ENCODE results near the gene ENTPD7.
"Not testable (repeated sequence)": the region's sequence is repeated elsewhere in the genome, so short reads cannot be mapped to it uniquely, and the experiment has no call there.

ENTPD7 gene, protein sequence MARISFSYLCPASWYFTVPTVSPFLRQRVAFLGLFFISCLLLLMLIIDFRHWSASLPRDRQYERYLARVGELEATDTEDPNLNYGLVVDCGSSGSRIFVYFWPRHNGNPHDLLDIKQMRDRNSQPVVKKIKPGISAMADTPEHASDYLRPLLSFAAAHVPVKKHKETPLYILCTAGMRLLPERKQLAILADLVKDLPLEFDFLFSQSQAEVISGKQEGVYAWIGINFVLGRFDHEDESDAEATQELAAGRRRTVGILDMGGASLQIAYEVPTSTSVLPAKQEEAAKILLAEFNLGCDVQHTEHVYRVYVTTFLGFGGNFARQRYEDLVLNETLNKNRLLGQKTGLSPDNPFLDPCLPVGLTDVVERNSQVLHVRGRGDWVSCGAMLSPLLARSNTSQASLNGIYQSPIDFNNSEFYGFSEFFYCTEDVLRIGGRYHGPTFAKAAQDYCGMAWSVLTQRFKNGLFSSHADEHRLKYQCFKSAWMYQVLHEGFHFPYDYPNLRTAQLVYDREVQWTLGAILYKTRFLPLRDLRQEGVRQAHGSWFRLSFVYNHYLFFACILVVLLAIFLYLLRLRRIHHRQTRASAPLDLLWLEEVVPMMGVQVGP

DNA sequence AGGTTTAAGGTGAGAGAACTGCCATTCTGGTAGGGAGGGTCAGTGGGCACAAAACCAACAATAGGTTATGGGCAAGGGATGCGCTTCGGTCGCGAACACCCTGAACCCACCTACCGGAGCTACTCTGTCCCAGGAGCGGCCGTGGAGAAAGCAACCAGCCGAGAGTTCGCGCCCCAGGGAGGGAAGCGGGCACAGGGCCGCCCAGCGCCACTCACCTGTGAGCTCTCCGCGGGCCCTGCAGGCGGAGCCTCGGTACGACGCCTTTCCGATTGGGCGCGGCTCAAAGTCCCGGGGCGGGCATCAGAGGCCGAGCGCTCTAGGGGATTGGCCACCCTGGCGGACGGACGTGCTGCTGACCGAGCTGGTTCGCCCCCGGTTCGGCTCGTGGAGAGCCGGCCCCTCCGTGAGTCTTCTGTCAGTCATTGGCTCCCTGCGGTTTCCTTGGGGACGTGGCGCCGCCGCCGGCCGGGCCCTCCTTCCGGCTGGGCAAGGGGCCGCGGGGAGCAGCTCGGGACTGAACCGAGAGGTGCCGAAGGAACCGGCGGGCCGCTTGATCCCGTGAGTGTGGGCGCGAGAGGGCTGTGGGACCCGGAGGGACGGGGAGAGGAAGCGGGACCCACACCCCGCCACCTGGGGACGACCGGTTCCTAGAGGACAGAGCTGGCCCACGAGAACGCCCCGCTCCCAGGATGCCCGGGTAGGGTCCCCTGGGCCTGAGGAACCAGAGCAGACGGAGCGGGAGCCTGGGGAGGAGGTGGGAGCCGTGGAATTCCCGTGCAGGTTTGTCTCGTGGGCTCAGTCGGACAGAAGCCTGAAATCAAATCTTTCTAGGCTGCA is at the start of gene ENTPD7:
Gene ENTPD7, plus strand, starts transcription at position 479 of the 837 bp plus-strand sequence. CDS start 448 bp downstream, outside the sequence.
- peak; percentile 93 for DNase-seq (ENCODE audit: low read depth)

DNA sequence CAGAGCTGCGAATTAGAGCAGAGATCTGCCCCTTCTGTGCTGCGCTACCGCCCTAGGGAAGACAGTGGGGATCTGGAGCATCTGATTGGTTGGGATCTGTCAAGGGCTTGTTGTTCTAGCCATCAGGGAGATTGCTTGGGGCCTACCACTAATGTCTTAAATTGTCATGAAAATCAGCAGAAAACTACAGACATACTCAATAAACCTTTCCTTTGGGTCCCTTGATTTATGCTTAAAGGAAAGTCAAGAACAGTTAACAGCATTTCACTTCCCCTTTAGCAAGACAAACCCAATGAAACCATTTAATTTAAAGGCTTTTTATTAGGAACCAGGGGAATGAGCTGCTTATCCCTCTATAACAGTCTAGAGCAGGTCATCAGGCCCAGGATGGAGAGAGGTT is 49.1 kb upstream of the ENTPD7 start:
- no peak for DNase-seq (ENCODE audit: low read depth)

DNA sequence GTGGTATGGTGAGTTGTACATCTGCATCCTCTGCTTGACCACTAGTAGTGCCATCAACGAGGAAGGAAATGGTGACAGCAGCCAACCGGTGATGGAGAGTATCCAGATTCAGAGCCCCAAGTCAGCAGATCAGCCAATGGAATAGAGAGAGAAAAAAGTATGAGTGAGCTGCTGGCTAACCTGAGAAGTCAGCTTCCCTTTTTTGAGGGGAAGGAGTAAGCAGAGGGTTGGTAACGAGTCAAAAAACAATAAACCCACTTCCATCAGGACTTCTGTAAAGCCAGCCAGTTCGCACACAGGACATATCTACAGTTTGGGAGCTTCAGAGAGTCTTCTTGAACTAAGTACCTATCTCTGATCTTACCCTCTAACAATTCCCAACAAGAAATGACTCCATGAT is 48.0 kb upstream of the ENTPD7 start:
- no peak for DNase-seq (ENCODE audit: low read depth)

DNA sequence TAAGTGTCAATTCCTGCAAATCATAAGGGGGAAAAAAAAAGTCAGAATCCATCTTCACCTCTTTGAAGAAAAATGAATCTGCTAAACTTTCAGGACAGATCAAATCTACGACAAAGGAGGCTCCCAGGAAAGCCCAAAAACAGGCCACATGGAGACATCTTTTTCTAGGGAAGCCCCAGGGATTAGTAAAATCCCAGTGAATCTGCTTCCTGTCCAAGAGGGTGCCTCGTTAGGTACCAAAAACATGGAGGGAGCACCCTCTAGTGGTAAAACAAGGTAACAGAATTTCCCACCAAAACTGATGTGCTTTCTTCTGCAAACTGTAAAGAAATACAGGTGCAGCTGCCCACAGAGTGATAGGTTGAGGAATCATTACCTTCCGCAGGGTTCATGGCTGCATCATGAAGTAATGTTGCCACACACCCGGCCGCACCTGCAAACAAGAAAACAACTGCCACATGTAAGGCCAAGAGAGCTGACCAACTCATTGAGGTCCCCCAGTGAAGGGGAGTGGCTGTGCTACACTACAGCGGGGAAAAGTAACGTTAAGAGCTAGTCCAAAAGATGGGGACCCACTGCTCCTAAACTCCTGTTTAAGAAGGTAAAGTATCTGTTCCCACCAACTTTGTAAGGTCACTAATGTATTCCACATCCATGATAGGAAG is 47.0 kb upstream of the ENTPD7 start:
- DNase-seq (ENCODE audit: low read depth) = no peak

DNA sequence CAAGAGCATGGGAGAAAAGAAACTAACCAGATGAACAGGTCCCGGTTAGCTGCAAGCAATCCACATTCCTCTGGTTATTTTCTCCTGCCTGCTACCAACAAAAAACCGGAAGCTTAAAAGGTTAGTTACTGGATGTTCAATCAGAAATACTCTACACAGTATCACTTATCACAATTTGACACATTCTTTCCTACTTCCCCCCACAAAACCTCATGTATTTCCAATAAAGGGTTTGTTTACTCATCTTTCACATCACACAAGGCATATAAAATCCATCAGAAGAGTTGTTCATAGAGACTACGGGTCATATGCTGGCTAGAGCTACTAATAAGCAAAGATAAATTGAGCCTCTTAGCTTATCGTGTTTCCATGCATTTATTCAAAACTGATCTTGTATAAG is 43.9 kb upstream of the ENTPD7 start:
- DNase-seq (ENCODE audit: low read depth) = no peak

DNA sequence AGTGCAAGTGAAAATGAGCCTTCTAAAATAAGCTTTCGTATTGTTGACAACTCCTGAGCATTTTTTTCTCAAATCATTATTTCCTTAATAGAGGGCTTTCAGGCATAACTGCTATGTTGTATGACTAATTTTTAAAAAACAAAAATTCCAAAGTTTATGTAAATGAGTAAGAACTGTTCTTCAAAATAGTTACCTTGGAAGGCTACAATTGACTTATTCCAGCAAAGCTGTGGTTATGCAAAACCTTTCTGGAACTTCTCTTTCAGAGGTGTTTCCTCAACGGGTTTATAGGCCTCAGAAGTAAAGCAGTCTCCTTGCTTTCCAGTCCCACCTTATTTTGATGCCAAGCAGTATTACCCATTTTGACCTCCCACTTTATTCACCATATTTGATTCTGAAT is 41.6 kb upstream of the ENTPD7 start:
- no peak for DNase-seq (ENCODE audit: low read depth)

DNA sequence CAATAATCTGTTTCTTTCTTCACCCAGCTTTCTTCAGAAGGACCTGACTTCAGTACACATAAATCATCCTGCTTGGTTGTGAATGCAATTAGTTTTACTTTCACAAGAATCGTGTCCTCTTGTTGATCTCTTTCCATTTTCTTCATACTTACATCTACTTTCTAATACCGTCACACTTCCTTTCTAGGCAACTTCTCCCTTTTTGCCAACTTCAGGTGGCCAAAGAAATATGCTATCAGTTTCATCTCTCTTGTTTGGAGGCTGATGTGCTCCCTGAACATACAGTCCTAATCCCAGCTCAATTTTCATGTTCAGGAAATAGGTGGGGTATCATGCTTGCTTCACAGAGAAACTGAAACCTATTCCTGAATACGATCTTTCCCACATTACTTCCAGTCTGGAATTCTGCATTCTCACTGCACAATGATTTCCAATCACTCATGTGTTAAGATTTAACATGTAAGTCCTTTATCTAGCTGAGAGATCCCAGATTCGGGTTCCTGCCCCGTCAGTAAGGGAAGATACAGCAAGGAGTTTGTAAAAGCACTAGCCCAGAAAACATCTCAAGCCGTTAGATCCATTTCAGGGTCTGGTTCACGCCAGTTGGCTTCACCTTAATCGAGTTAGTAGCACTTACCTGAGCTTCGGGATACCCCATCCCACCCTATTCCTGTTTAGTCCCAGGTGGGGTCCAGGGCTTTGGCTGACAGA is 40.1 kb upstream of the ENTPD7 start:
- DNase-seq (ENCODE audit: low read depth) = no peak

DNA sequence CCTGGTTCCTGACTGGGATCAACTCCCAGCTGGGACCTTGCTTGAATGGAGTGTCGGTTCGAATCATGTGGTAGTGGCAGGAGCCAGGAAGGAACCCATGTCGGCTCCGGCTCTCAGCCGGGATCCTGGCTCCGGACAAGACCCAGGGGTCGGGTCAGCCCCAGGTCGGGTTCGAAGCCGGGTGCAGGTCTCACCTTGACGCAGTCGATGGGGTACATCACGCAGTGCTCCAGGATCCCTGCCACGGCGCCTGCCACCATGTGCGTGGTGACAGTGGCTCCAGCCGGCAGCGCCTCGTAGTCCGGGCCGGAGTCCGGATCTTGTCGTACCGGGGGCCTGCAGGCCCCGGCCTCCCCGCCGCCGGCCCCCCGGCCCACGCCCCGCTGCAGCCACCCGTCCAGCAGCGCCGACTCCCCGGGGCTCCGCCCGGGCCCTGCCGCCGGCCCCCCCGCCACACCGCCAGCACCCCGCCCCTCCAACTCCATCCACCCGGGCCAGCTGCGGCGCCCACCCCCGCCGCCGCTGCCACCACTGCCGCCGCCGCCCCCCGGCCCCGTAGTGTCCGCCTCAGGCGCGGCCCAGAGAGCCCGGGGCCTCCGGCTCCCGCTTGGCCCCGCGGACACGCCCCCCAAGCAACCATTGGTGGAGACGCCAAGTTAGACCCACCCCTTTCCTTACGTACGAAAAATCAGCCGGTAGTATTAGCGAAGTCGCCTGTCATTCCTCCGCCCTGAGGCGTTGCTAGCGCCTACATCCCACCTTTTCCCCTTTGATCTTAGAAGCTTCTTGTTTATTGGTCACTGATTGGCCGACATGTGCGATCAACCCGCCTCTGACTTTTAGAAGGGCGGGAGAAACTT is 39.2 kb upstream of the ENTPD7 start, which contains the start of gene SLC25A28:
Gene SLC25A28, minus strand, starts transcription at position 589 of the 860 bp plus-strand sequence. Its CDS starts 104 bp downstream, at position 485.
- peak; percentile 88 for DNase-seq (ENCODE audit: low read depth)

DNA sequence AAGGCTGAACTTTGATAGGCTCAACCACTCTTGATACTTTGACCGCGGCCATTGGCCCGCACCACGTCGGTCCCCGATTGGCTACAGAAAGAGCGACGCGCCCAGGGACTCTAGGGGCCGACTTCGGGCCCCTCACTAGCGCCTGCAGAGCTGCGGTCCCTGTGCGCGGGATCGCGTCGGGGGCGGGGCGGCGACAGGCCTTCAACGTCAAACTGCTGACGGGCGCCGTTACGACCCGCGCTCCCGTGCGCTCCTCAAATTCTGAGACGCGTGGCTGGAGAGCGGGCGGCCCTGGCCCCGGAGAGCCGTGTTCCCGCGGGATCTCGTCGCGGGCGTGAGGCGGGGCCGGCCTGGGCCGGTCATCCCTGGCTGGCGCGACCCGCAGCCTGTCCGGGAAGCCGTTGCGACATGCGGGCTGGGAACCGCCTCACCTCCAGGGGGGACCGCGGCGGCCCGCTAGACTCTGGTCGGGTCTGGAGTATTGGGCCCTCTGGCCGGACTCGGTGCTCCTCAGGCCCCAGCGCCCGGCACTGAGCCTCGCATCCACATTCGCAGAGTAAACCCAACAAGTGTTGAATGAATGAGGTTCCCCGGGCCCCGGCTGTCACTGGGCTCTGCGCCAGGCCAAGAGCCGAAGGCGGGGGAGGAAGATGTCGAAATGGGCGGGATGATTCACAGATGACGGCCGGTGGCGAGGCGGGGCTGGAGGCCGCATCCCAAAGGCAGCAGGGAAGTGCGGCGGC is 38.4 kb upstream of the ENTPD7 start:
- DNase-seq (ENCODE audit: low read depth) = peak; percentile 87

DNA sequence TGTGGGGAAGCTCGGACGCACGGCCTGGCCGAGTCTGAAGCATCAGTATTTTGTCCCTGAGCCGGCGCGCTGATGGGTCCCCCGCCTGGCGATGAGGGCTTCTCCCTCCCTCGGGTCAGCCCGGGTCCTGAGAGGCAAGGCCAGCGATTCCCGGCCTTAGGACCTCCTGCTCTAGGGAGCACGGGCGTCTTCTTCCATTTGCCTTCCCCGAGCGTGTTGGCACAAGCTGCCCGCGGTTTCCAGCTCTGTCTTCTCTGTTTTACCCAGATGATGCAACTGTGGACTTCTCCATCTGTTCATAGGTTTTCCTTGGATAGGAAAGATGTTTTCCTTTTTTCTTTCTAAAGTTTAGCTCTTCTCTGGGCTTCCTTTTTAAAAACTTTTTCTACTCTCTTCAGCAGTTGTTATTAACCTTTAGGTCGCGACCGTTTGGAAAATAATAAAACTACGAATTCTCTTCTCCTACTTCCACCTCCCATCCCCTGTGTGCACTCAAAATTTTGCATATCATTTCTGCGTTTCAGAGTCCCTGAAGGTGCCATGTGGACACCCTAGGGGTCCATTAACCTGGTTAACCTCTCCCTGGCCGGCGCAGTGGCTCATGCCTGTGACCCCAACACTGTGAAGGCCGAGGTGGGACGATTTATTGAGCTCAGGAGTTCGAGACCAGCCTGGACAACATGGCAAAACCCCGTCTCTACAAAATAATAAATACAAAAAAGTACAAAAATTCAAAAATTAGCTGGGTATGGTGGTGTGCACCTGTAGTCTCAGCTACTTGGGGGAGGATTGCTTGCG is 37.7 kb upstream of the ENTPD7 start:
- no peak for DNase-seq (ENCODE audit: low read depth)

DNA sequence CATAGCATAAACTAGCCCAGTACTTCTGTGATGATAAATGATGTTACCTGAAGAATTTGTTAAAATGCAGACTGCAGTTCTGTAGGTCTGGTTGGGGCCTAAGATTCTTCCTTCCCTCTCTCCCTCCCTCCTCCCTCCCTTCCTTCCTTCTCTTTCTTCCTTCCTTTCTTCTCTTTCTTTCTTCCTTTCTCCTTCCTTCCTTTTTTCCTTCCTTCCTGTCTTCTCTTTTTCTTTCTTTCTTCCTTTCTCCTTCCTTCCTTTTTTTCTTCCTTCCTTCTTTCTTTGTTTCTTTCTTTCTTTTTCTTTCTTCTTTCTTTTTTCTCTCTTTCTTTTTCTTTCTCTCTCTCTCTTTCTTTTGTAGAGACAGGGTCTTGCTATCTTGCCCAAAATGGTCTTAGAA is 35.4 kb upstream of the ENTPD7 start:
- no peak for DNase-seq (ENCODE audit: low read depth)

DNA sequence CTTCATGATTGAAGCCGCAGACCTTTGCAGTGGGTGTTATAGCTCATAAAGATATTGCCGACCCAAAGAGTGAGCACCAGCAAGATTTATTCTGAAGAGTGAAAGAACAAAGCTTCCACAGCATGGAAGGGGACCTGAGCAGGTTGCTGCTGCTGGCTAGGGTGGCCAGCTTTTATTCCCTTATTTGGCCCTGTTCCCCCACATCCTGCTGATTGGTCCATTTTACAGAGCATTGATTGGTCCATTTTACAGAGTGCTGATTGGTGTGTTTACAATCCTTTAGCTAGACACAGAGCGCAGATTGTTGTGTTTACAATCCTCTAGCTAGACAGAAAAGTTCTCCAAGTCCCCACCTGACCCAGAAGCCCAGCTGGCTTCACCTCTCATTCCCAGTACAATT is 34.2 kb upstream of the ENTPD7 start:
- DNase-seq (ENCODE audit: low read depth) = not testable (repeated sequence)

DNA sequence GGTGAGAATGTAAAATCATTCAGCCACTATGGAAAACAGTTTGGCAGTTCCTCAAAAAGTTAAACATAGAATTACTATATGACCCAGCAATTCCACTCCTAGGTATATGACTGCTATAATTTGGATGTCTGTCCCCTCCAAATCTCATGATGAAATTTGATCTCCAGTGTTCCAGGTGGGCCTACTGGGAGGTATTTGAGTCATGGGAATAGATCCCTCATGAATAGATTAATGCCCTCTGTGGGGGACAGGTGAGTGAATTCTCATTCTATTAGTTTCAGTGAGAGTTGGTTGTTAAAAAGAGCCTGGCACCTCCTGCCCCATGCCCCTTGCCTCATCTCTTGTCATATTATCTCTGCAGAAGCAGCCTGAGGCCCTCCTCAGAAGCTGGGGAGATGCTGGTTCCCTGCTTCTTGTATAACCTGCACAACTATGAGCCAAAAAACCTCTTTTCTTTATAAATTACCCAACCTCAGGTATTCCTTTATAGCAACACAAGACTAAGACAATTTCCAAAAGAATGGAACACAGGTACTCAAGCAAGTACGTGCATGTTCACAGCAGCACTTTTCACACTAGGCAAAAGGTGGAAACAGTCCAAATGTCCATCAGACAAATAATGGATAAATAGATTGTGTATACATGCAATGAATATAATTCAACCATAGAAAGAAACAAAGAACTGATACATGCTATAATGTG is 30.2 kb upstream of the ENTPD7 start:
- no peak for DNase-seq (ENCODE audit: low read depth)

DNA sequence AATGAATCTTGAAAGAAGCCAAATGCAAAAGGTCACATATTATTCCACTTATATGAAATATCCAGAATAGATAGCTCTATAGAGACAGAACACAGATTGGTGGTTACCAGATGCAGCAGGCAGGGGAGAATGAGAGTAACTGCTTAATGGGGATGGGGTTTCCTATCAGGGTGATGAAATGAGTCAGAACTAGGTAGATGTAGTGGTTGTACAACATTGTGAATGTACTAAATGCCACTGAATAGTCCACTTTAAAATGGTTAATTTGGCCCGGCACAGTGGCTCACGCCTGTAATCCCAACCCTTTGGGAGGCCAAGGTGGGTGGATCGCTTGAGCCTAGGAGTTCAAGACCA is 29.7 kb upstream of the ENTPD7 start:
- no peak for DNase-seq (ENCODE audit: low read depth)

DNA sequence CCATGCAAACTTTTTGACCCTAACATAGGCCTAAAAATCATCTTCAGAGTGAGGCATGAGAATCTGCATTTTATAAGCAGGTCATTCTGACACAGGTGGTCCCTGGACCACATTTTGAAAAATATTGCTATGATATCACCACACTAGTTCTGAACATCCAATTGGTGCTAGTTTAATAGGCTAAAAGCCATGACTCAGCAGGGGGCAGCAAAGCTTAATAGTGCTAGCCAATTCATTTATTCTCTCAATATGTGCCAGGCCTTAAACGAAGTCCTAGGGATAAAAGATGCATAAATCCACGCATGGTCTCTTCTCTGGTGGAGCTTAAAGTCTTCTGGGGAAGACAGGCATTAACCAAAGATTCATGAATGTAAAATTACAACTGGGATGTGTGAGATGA is 28.9 kb upstream of the ENTPD7 start:
- no peak for DNase-seq (ENCODE audit: low read depth)

DNA sequence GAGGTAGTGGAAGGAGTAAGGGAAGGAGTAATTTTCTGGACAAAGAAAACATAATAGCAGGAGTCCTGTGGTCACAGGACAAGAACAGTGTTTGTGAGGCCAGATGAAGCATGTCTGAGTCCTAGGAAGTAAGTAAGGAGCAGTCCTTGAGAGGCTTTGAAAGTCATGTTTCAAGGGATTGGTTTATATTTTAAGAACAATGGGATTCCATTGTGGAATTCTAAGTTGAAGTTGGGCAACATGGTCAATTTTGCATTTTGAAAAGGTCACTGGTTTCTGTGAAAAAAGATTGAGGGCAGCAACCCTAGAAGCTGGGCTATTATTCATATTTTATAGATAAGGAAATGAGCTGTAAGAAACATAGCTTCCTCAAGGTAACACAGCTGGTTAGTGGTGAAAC is 28.3 kb upstream of the ENTPD7 start:
- no peak for DNase-seq (ENCODE audit: low read depth)

DNA sequence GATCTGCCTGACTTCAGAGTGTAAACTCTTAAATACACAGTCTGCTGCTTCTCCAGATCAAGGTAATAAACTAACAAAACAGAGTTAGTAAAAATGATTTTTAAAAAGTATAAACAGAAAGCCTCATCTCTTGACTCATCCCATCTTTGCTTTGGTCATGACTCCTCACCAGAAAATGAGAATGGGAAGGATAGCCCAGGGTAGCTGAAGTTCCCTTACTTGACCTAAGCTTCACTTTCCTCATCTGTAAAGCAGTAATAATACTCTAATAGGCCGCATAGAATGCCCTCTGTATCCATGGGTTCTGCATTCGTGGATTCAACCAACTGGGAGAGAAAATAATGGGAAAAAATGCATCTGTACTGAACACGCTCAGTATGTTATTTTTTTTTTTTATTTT is 27.8 kb upstream of the ENTPD7 start:
- no peak for DNase-seq (ENCODE audit: low read depth)

DNA sequence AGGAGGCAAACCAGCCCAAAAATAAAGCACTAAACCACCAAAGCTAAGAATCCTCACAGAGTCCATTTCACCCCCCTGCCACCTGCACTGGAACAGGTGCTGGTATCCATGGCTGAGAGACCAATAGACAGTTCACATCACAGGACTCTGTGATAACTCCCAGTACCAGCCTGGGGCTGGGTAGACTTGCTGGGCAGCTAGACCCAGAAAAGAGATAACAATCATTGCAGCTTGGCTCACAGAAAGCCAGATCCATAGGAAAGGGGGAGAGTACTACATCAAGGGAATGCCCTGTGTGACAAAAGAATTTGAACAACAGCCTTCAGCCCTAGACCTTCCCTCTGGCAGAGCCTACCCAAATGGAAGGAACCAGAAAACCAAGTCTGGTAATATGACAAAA is 25.5 kb upstream of the ENTPD7 start:
- no peak for DNase-seq (ENCODE audit: low read depth)
